GM12878 (cell line): ENCODE results near the gene KCNH4. TPM values are rescaled to one million over a fixed set of nuclear protein-coding genes. Genes with fewer than 3 reads are reported as not detected.

ENCODE experiments used
- CEBPB ChIP-seq, 2 experiments: fragments of 150-350 bp in 1 of 2; IDR thresholded peaks; 2 replicates each; pipeline ENCODE4 v1.6.1; 2012 to 2014; ENCODE audit warnings: low read depth in 2 of 2, low read length in 2 of 2, borderline replicate concordance in 1 of 2, inconsistent platforms in 1 of 2
- CREM ChIP-seq: IDR thresholded peaks from 2 replicates; pipeline ENCODE4 v1.6.1; 2014; ENCODE audit warnings: antibody characterized with exemption, low read depth
- GABPA ChIP-seq: IDR thresholded peaks from 2 replicates; pipeline ENCODE4 v1.6.1; 2014; ENCODE audit warnings: antibody characterized with exemption, low read depth, mild to moderate bottlenecking, inconsistent platforms
- HCFC1 ChIP-seq: fragments of 150-350 bp; IDR thresholded peaks from 2 replicates; pipeline ENCODE4 v1.6.1; 2014; ENCODE audit warnings: low read length
- IRF4 ChIP-seq: IDR thresholded peaks from 2 replicates; pipeline ENCODE4 v1.6.1; 2011; ENCODE audit warnings: low read depth, low read length
- POLR2AphosphoS5 ChIP-seq: IDR thresholded peaks from 2 replicates; pipeline ENCODE4 v1.6.1; 2011; ENCODE audit warnings: mild to moderate bottlenecking, low read length, inconsistent platforms
- SREBF2 ChIP-seq: IDR thresholded peaks from 2 replicates; pipeline ENCODE4 v1.6.1; 2012; ENCODE audit warnings: mild to moderate bottlenecking, low read length
- polyA plus RNA-seq, 11 experiments: library from polyadenylated mRNA; depleted of rRNA in 4 of 11; unstranded in 6 of 11; stranded (reverse) in 5 of 11; fragments of >200 nt; fragmentation: Nextera tagmentation in 4 of 11; fragmentation: Illumina TruSeq in 1 of 11; extraction: Ambion mirVana in 4 of 11; extraction: Trizol in 1 of 11; gene quantifications; 1 replicate in 1 of 11; 2 replicates in 10 of 11; pipeline versions ENCODE4 v1.2.1 to v1.2.3, GENCODE V29; 2011 to 2016; ENCODE audit warnings: inconsistent platforms in 2 of 11, missing spikeins in 2 of 11, low read depth in 1 of 11
- total RNA-seq, 4 experiments: library from RNA; depleted of rRNA in 3 of 4; stranded (reverse); fragments of >200 nt in 3 of 4; fragmentation: Illumina TruSeq in 1 of 4; extraction: Trizol in 1 of 4; gene quantifications; 2 replicates each; pipeline versions ENCODE4 v1.2.1 to v1.2.3, GENCODE V29; 2013 to 2021
- TF ChIP-seq, protein P1 (sequence below): IDR thresholded peaks from 2 replicates; pipeline ENCODE4 v1.6.1; 2012; ENCODE audit warnings: mild to moderate bottlenecking, low read depth, low read length
- TF ChIP-seq, protein P2 (sequence below): fragments of 450-650 bp; IDR thresholded peaks from 2 replicates; pipeline ENCODE4 v1.6.1; 2016; ENCODE audit warnings: mild to moderate bottlenecking
- TF ChIP-seq, protein P3 (sequence below), 3 experiments: IDR thresholded peaks in 2 of 3; conservative IDR thresholded peaks in 1 of 3; 2 replicates each; pipeline ENCODE4 v1.5.1; 2011; ENCODE audit warnings: low read depth in 3 of 3, low read length in 3 of 3, mild to moderate bottlenecking in 3 of 3, control low read depth in 2 of 3, moderate library complexity in 2 of 3, inconsistent platforms in 1 of 3, mixed read lengths in 1 of 3; ENCODE audit not compliant: control insufficient read depth in 2 of 3, insufficient read depth in 1 of 3; ENCODE audit errors: extremely low read depth in 1 of 3
- TF ChIP-seq, protein P4 (sequence below): IDR thresholded peaks from 2 replicates; pipeline ENCODE4 v1.6.1; 2011; ENCODE audit warnings: low read depth, low read length, improper control_type of control experiment, borderline replicate concordance
- TF ChIP-seq, protein P5 (sequence below): fragments of 450-650 bp; IDR thresholded peaks from 2 replicates; pipeline ENCODE4 v1.6.1; 2014; ENCODE audit warnings: mild to moderate bottlenecking

Gene KCNH4
- total and polyA plus RNA-seq, 10 of the 15 experiments (the other 5 are each of a cell fraction or from before 2014, with no cell fraction given): 0.03 to 0.88 (median 0.10) TPM; not detected in 2

DNA sequence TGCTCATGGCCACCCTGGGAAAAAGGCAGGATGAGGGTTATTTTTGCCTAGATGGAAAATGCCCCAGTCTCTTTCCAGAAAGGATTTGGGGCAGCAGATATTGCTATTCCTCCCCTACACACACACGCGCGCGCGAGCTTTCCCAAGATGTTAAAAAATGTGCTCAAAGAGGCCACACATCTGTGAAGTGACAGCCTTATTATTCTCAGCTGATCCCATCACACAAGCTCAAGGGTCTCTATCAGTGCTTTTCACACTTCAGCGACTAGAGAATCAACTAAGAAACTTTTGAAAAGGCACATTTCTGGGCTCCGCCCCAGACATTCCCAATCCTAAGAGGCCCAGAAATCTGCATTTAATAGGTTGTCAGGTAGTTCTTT lies 20.4 kb downstream of the KCNH4 start (continued):
- TF ChIP-seq, protein P1, sequence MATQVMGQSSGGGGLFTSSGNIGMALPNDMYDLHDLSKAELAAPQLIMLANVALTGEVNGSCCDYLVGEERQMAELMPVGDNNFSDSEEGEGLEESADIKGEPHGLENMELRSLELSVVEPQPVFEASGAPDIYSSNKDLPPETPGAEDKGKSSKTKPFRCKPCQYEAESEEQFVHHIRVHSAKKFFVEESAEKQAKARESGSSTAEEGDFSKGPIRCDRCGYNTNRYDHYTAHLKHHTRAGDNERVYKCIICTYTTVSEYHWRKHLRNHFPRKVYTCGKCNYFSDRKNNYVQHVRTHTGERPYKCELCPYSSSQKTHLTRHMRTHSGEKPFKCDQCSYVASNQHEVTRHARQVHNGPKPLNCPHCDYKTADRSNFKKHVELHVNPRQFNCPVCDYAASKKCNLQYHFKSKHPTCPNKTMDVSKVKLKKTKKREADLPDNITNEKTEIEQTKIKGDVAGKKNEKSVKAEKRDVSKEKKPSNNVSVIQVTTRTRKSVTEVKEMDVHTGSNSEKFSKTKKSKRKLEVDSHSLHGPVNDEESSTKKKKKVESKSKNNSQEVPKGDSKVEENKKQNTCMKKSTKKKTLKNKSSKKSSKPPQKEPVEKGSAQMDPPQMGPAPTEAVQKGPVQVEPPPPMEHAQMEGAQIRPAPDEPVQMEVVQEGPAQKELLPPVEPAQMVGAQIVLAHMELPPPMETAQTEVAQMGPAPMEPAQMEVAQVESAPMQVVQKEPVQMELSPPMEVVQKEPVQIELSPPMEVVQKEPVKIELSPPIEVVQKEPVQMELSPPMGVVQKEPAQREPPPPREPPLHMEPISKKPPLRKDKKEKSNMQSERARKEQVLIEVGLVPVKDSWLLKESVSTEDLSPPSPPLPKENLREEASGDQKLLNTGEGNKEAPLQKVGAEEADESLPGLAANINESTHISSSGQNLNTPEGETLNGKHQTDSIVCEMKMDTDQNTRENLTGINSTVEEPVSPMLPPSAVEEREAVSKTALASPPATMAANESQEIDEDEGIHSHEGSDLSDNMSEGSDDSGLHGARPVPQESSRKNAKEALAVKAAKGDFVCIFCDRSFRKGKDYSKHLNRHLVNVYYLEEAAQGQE: no peak
- no peak for TF ChIP-seq CREM
- no peak for TF ChIP-seq HCFC1
- no peak for TF ChIP-seq IRF4
- TF ChIP-seq, protein P2, sequence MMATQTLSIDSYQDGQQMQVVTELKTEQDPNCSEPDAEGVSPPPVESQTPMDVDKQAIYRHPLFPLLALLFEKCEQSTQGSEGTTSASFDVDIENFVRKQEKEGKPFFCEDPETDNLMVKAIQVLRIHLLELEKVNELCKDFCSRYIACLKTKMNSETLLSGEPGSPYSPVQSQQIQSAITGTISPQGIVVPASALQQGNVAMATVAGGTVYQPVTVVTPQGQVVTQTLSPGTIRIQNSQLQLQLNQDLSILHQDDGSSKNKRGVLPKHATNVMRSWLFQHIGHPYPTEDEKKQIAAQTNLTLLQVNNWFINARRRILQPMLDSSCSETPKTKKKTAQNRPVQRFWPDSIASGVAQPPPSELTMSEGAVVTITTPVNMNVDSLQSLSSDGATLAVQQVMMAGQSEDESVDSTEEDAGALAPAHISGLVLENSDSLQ: no peak
- TF ChIP-seq CEBPB (IDR thresholded peaks at IDR 0.05; ENCODE audit: borderline replicate concordance in 1 of 2, low read depth in 2 of 2, low read length in 2 of 2): no peak
- TF ChIP-seq, protein P3, sequence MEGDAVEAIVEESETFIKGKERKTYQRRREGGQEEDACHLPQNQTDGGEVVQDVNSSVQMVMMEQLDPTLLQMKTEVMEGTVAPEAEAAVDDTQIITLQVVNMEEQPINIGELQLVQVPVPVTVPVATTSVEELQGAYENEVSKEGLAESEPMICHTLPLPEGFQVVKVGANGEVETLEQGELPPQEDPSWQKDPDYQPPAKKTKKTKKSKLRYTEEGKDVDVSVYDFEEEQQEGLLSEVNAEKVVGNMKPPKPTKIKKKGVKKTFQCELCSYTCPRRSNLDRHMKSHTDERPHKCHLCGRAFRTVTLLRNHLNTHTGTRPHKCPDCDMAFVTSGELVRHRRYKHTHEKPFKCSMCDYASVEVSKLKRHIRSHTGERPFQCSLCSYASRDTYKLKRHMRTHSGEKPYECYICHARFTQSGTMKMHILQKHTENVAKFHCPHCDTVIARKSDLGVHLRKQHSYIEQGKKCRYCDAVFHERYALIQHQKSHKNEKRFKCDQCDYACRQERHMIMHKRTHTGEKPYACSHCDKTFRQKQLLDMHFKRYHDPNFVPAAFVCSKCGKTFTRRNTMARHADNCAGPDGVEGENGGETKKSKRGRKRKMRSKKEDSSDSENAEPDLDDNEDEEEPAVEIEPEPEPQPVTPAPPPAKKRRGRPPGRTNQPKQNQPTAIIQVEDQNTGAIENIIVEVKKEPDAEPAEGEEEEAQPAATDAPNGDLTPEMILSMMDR (IDR thresholded peaks at IDR 0.05 in 2 of 3, conservative IDR thresholded peaks at IDR 0.05 in 1 of 3; ENCODE audit: control insufficient read depth in 2 of 3, extremely low read depth in 1 of 3, insufficient read depth in 1 of 3, low read depth in 3 of 3, low read length in 3 of 3): no peak
- TF ChIP-seq, protein P4, sequence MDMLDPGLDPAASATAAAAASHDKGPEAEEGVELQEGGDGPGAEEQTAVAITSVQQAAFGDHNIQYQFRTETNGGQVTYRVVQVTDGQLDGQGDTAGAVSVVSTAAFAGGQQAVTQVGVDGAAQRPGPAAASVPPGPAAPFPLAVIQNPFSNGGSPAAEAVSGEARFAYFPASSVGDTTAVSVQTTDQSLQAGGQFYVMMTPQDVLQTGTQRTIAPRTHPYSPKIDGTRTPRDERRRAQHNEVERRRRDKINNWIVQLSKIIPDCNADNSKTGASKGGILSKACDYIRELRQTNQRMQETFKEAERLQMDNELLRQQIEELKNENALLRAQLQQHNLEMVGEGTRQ: no peak
- TF ChIP-seq GABPA: no peak
- no peak for TF ChIP-seq SREBF2
- TF ChIP-seq, protein P5, sequence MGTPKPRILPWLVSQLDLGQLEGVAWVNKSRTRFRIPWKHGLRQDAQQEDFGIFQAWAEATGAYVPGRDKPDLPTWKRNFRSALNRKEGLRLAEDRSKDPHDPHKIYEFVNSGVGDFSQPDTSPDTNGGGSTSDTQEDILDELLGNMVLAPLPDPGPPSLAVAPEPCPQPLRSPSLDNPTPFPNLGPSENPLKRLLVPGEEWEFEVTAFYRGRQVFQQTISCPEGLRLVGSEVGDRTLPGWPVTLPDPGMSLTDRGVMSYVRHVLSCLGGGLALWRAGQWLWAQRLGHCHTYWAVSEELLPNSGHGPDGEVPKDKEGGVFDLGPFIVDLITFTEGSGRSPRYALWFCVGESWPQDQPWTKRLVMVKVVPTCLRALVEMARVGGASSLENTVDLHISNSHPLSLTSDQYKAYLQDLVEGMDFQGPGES: no peak
- no peak for TF ChIP-seq POLR2AphosphoS5
